ENCODE data around the gene UBE2U. TPM values are rescaled to one million over a fixed set of nuclear protein-coding genes. Genes with fewer than 3 reads are reported as not detected.

UBE2U gene
- total and polyA plus RNA-seq, 2 of the 8 experiments (the other 6 are each of a cell fraction or from before 2014, with no cell fraction given), result not detected

GRCh38 chr1:64243757-64244080 is 40.3 kb downstream of the UBE2U start:
- Histone ChIP-seq H3K4me2 (ENCODE audit: insufficient read depth in 1 of 2, low read depth in 2 of 2, low read length in 2 of 2) (peak overlapping the region; percentile 36 to 46; a peak in 3 of 4 replicates), H4K5ac (ENCODE audit: insufficient read length, low read depth, low read length) (peak overlapping the region; percentile 50), H3K36me3 (ENCODE audit: control insufficient read depth in 2 of 4, insufficient read depth in 4 of 4, low read length in 3 of 4) (no peaks in the 10 kb centered on the region), H3K23ac (ENCODE audit: insufficient read length) (no peak overlapping the region), H2BK5ac (ENCODE audit: low read depth, low read length) (peak overlapping the region; percentile 29; the same call in 1 of the 2 replicates), H2BK15ac (ENCODE audit: low read length) (no peak overlapping the region), H2BK120ac (replicated peaks; ENCODE audit: low read depth, low read length) (no peak overlapping the region), H3K27me3 (replicated peaks in 1 of 4; ENCODE audit: control insufficient read depth in 3 of 4, extremely low read depth in 1 of 4, insufficient read depth in 3 of 4, low read length in 3 of 4) (no peaks in the 10 kb centered on the region), H3K4me1 (replicated peaks in 1 of 4; ENCODE audit: control insufficient read depth in 3 of 4, insufficient read depth in 4 of 4, low read length in 3 of 4) (peaks cover 6 to 15% (median 11%) of the 10 kb centered on the region in 4 experiments; a peak in 5 of 7 replicates), H4K91ac (replicated peaks; ENCODE audit: insufficient read length, low read length) (peak overlapping the region; percentile 93), H2BK20ac (ENCODE audit: low read length) (no peak overlapping the region), H4K8ac (ENCODE audit: extremely low read depth, insufficient read depth, low read length) (no peak overlapping the region), H4K20me1 (replicated peaks in 1 of 2; ENCODE audit: control insufficient read depth in 1 of 2, insufficient read depth in 2 of 2, low read length in 2 of 2) (no peaks in the 10 kb centered on the region), H3K9me3 (ENCODE audit: insufficient read depth in 2 of 2, low read depth in 1 of 2, low read length in 1 of 2) (no peaks in the 10 kb centered on the region), H3K56ac (replicated peaks; ENCODE audit: insufficient read length, low read depth, low read length) (no peak overlapping the region), H3K4ac (replicated peaks; ENCODE audit: insufficient read length, low read depth, low read length) (no peak overlapping the region), H2AFZ (ENCODE audit: low read length) (no peak overlapping the region), H3K27ac (ENCODE audit: low read depth, low read length) (no peak overlapping the region), H3K9ac (replicated peaks in 1 of 4; ENCODE audit: extremely low read depth in 1 of 4, low read depth in 3 of 4, low read length in 3 of 4) (peak overlapping the region in 1 of 4 experiments; percentile 14; a peak in 1 of 7 replicates), H3K14ac (ENCODE audit: insufficient read length) (no peak overlapping the region), H3K79me1 (ENCODE audit: low read depth, low read length) (no peaks in the 10 kb centered on the region), H3K23me2 (ENCODE audit: low read depth, low read length) (no peaks in the 10 kb centered on the region), H3K18ac (ENCODE audit: extremely low read depth, low read length) (no peak overlapping the region), H2AK5ac (ENCODE audit: low read depth, low read length) (no peak overlapping the region), H2BK12ac (ENCODE audit: low read depth, low read length) (no peak overlapping the region), H3K79me2 (ENCODE audit: control insufficient read depth in 1 of 2, insufficient read depth in 2 of 2, low read length in 2 of 2) (no peaks in the 10 kb centered on the region), H3K4me3 (ENCODE audit: extremely low read depth in 1 of 4, insufficient read depth in 2 of 4, low read depth in 3 of 4, low read length in 4 of 4) (peak overlapping the region in 1 of 4 experiments; percentile 10; a peak in 1 of 8 replicates)
- TF ChIP-seq EGR1 (IDR thresholded peaks at IDR 0.05; ENCODE audit: borderline replicate concordance, low read depth, low read length), result no peak
- TF ChIP-seq SP4 (IDR thresholded peaks at IDR 0.05; ENCODE audit: low read length), result no peak
- TF ChIP-seq SIN3A (conservative IDR thresholded peaks at IDR 0.05 in 1 of 2, IDR thresholded peaks at IDR 0.05 in 1 of 2; ENCODE audit: low read depth in 1 of 2, low read length in 2 of 2), result no peak
- 45% methylated on average over 4 of the region's 4 CpGs; no CpG with 5 or more reads in 1 of the 2 experiments for WGBS, 2 experiments (ENCODE audit: extremely low coverage in 1 of 2, insufficient coverage in 1 of 2, insufficient read length in 1 of 2, insufficient replicate concordance in 2 of 2, low coverage in 1 of 2, low lambda C conversion rate in 2 of 2, missing lambda C conversion rate in 1 of 2)
- no peak for FAIRE-seq
- POLR2A ChIA-PET (ENCODE audit: partially characterized antibody), result no interaction called here
- no peak for DNase-seq (ENCODE audit: low read depth in 1 of 2, low spot score in 2 of 2)
- CTCF ChIA-PET (ENCODE audit: partially characterized antibody), result interaction anchor here (0.6 to 4.9 kb wide), 11 partner anchors 12 to 632 kb away, joined by 3 to 55 read pairs (median 8); no protein-coding TSS in a partner anchor
